ENCODE data around the gene FHOD3.
A peak's percentile ranks its signal among the peaks of the same experiment; 100 is the strongest.

Gene FHOD3

DNA sequence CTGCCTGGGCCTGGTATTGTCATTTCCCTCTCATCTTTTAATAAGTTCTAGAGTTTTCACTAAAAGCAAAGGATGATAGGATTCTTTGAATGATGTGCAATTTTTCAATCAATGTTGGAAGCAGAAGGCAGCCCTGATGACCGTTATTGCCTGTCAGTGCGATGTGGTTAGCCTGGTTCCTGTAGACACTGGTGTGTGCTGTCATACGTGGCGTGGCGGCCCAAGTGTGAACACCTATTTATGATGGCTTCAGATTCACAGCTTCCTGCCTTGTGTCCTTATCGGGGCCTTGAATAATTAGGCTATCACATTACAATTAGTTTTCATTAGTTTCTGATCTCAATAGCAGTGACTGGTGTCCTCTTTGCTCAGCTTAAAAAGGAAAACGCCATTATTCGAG is 312.7 kb downstream of the FHOD3 start:
- no peak overlapping the region for H3K4me3 ChIP-seq (replicated peaks; ENCODE audit: low read depth, low read length)
- DNase-seq (ENCODE audit: extremely low read depth, low read depth) = no peak
- TF ChIP-seq, protein P1, sequence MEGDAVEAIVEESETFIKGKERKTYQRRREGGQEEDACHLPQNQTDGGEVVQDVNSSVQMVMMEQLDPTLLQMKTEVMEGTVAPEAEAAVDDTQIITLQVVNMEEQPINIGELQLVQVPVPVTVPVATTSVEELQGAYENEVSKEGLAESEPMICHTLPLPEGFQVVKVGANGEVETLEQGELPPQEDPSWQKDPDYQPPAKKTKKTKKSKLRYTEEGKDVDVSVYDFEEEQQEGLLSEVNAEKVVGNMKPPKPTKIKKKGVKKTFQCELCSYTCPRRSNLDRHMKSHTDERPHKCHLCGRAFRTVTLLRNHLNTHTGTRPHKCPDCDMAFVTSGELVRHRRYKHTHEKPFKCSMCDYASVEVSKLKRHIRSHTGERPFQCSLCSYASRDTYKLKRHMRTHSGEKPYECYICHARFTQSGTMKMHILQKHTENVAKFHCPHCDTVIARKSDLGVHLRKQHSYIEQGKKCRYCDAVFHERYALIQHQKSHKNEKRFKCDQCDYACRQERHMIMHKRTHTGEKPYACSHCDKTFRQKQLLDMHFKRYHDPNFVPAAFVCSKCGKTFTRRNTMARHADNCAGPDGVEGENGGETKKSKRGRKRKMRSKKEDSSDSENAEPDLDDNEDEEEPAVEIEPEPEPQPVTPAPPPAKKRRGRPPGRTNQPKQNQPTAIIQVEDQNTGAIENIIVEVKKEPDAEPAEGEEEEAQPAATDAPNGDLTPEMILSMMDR (IDR thresholded peaks at IDR 0.05; ENCODE audit: low read depth, low read length, missing control alignments) = no peak

DNA sequence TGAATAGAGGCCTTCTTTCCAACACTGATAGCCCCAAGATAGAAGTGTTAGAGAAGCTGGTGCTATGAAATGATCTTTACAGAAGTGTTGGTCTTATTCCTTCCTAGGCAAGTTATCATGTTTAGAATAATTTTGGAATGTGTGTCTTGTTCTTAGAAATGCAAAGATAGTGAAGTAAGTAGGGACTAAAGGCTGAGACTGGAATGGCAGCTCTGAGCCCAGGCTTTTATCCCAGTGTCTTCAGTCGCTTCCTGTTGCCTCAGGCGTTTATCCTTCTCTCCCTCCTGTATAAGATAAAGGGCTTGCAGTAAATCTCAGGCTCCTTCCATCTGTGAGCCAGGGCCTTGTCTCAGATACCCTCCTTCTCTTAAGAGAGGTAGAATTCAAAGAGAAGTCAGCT is 313.1 kb downstream of the FHOD3 start:
- TF ChIP-seq, protein P1 (IDR thresholded peaks at IDR 0.05; ENCODE audit: low read depth, low read length, missing control alignments) = no peak
- DNase-seq (ENCODE audit: extremely low read depth, low read depth) = no peak
- H3K4me3 ChIP-seq (replicated peaks; ENCODE audit: low read depth, low read length) = no peak overlapping the region

DNA sequence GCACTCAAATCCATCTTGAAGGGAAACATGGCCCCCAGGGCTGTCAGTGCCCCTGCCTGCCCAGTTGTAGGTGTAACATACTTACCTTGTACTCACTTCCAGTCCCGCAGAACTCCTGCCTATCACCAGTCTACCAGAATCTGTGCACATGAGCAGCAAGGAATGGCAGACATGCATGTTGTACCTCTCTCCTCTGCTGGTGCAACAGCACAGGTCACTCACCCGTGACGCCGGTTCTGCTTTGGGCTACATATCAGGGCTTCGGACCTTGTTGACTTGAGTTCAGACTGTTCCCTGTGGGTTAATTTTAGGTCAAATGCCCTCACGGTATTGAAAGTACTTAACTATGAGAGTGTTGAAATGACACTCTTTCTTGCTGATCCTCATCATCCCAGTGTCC is 315.6 kb downstream of the FHOD3 start:
- TF ChIP-seq, protein P1 (IDR thresholded peaks at IDR 0.05; ENCODE audit: low read depth, low read length, missing control alignments) = no peak
- DNase-seq (ENCODE audit: extremely low read depth, low read depth) = no peak
- no peak overlapping the region for H3K4me3 ChIP-seq (replicated peaks; ENCODE audit: low read depth, low read length)

DNA sequence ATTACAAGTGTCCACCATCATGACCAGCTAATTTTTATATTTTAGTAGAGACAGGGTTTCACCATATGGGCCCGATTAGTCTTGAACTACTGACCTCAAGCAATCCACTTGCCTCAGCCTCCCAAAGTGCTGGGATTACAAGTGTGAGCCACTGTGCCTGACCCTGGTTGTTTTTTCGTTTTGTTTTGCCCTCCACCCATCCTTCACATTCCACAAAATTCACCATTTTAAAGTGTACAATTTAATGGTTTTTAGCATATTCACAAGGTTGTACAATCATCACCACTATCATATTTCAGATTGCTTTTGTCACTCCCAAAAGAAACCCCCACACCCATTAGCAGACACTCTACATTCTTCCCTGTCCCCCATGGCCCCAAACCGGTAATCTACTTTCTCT is 316.3 kb downstream of the FHOD3 start:
- TF ChIP-seq, protein P1 (IDR thresholded peaks at IDR 0.05; ENCODE audit: low read depth, low read length, missing control alignments) = no peak
- no peak overlapping the region for H3K4me3 ChIP-seq (replicated peaks; ENCODE audit: low read depth, low read length)
- no peak for DNase-seq (ENCODE audit: extremely low read depth, low read depth)

DNA sequence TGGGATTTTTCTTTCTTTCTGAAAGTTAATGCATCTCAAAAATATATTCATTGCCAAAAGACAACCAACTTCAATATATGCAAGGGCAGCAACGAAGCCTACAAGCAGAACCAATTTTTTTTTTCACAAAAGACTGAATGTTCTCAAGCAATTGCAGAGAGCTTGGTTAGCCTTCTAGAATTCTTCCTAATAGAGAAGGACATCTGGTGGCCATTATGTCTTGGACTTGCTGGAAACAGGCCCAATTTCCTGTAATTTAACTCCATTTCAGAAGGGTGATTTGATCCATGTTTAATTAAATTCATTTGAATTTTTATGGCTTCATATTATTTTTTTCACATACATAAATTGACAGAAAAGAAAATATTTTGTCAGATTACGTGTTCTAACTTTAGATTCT is 323.3 kb downstream of the FHOD3 start:
- peak; percentile 26 for DNase-seq (ENCODE audit: extremely low read depth, low read depth)
- TF ChIP-seq, protein P1 (IDR thresholded peaks at IDR 0.05; ENCODE audit: low read depth, low read length, missing control alignments) = no peak
- no peak overlapping the region for H3K4me3 ChIP-seq (replicated peaks; ENCODE audit: low read depth, low read length)

DNA sequence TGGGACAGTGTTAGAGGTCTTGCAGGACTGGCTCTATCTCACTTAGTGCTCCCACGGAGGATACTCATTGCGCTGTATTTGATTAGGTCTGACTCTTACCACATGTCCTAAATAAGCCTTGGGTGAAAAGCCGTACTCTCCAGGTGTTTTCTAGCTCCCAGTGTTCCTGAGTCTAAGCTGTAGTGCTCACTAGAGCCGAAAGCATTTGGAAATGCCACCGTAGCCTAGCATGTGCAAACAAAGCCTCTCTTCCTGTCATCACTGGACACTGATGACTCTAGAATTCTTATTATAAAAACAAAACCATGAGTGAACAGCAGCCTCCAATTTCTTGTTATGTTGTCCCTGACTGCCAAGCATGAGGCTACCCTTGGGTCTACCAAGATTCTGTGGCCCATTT is 325.1 kb downstream of the FHOD3 start:
- no peak for DNase-seq (ENCODE audit: extremely low read depth, low read depth)
- TF ChIP-seq, protein P1 (IDR thresholded peaks at IDR 0.05; ENCODE audit: low read depth, low read length, missing control alignments) = no peak
- H3K4me3 ChIP-seq (replicated peaks; ENCODE audit: low read depth, low read length) = no peak overlapping the region

DNA sequence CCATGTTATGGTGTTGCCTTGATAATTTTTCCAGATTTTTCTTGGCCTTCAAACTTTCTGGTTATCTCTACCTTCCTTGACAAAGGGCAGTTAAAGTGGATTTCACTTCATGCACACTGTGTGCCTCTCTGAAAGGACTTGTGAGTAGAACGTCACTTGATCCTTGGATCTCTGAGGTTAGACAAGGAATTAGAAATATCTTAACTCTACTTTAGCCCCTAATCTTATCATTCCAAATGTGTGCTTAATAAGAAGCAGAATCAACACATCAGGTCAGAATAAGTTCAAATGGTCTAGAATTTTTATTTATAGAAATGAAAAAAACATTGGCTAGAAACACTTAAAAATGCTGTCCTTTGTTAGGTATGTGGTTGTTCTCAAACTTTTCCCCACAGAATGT is 325.6 kb downstream of the FHOD3 start:
- DNase-seq (ENCODE audit: extremely low read depth, low read depth) = no peak
- no peak overlapping the region for H3K4me3 ChIP-seq (replicated peaks; ENCODE audit: low read depth, low read length)
- TF ChIP-seq, protein P1 (IDR thresholded peaks at IDR 0.05; ENCODE audit: low read depth, low read length, missing control alignments) = no peak

All from HFF-Myc (cell line).